ENCODE measurements around the gene CNOT2. TPM values are rescaled to one million over a fixed set of nuclear protein-coding genes. Genes with fewer than 3 reads are reported as not detected.

CNOT2 gene
- total RNA-seq, 2 experiments from 2014 or later, result 67.9 to 69.0 TPM

GRCh38 chr12:70307868-70308267, 64.6 kb downstream of the CNOT2 start:
- Mint-ChIP-seq H3K27me3 (no peaks in the 10 kb centered on the region), H3K27ac (no peak overlapping the region), H3K9me3 (peaks cover 5% of the 10 kb centered on the region), H3K4me3 (no peak overlapping the region), H3K36me3 (ENCODE audit: low read depth) (peaks cover 35% of the 10 kb centered on the region), H3K4me1 (ENCODE audit: low read depth) (peaks cover 51% of the 10 kb centered on the region)
- TF ChIP-seq CTCF (IDR thresholded peaks at IDR 0.05), result no peak
- ATAC-seq (no peak), DNase-seq (no peak)
- ChIA-PET POLR2A (interaction anchor here (0.6 kb wide), 1 partner anchor 14 kb away, joined by 3 read pairs; no protein-coding TSS in a partner anchor), CTCF (interaction anchor here (1.1 kb wide), 1 partner anchor 20 kb away, joined by 3 read pairs; no protein-coding TSS in a partner anchor)
- intact Hi-C loops (cut with micrococcal nuclease), result no loop called here

GRCh38 chr12:70309348-70309747, 66.1 kb downstream of the CNOT2 start:
- POLR2A ChIA-PET, result no interaction called here
- peaks cover 2% of the 10 kb centered on the region for H3K9me3 Mint-ChIP-seq
- H3K4me3 Mint-ChIP-seq, result no peak overlapping the region
- H3K36me3 Mint-ChIP-seq (ENCODE audit: low read depth), result peaks cover 23% of the 10 kb centered on the region
- peaks cover 43% of the 10 kb centered on the region for H3K4me1 Mint-ChIP-seq (ENCODE audit: low read depth)
- CTCF ChIA-PET, result interaction anchor here (1.1 kb wide), 1 partner anchor 49 kb away, joined by 3 read pairs; no protein-coding TSS in a partner anchor
- ATAC-seq, result no peak
- DNase-seq, result no peak
- intact Hi-C loops (cut with micrococcal nuclease), result no loop called here
- H3K27ac Mint-ChIP-seq, result no peak overlapping the region
- no peak for TF ChIP-seq CTCF (IDR thresholded peaks at IDR 0.05)
- H3K27me3 Mint-ChIP-seq, result no peaks in the 10 kb centered on the region

GRCh38 chr12:70314145-70314544, 70.9 kb downstream of the CNOT2 start:
- Mint-ChIP-seq H3K4me3 (no peak overlapping the region), H3K27me3 (no peaks in the 10 kb centered on the region), H3K36me3 (ENCODE audit: low read depth) (peaks cover 10% of the 10 kb centered on the region), H3K4me1 (ENCODE audit: low read depth) (peaks cover 40% of the 10 kb centered on the region), H3K9me3 (no peaks in the 10 kb centered on the region), H3K27ac (no peak overlapping the region)
- POLR2A ChIA-PET, result no interaction called here
- TF ChIP-seq CTCF (IDR thresholded peaks at IDR 0.05), result no peak
- CTCF ChIA-PET, result no interaction called here
- ATAC-seq (no peak), DNase-seq (no peak)
- intact Hi-C loops (cut with micrococcal nuclease), result no loop called here

GRCh38 chr12:70317781-70318180, 74.5 kb downstream of the CNOT2 start:
- no peak for TF ChIP-seq CTCF (IDR thresholded peaks at IDR 0.05)
- intact Hi-C loops (cut with micrococcal nuclease), result no loop called here
- DNase-seq (no peak), ATAC-seq (peak; percentile 13)
- H3K27ac Mint-ChIP-seq, result no peak overlapping the region
- peaks cover 29% of the 10 kb centered on the region for H3K4me1 Mint-ChIP-seq (ENCODE audit: low read depth)
- H3K36me3 Mint-ChIP-seq (ENCODE audit: low read depth), result peaks cover 20% of the 10 kb centered on the region
- H3K9me3 Mint-ChIP-seq, result no peaks in the 10 kb centered on the region
- ChIA-PET CTCF (no interaction called here), POLR2A (no interaction called here)
- no peak overlapping the region for H3K4me3 Mint-ChIP-seq
- no peaks in the 10 kb centered on the region for H3K27me3 Mint-ChIP-seq

- ATAC-seq, result no peak
- ChIA-PET POLR2A (no interaction called here), CTCF (no interaction called here)
- no peak for DNase-seq
- no peaks in the 10 kb centered on the region for H3K9me3 Mint-ChIP-seq
- H3K27me3 Mint-ChIP-seq, result no peaks in the 10 kb centered on the region
- TF ChIP-seq CTCF (IDR thresholded peaks at IDR 0.05), result no peak
- H3K4me3 Mint-ChIP-seq, result no peak overlapping the region
- intact Hi-C loops (cut with micrococcal nuclease), result no loop called here
- no peak overlapping the region for H3K27ac Mint-ChIP-seq
- H3K4me1 Mint-ChIP-seq (ENCODE audit: low read depth), result peaks cover 24% of the 10 kb centered on the region
- H3K36me3 Mint-ChIP-seq (ENCODE audit: low read depth), result peaks cover 23% of the 10 kb centered on the region
Observed at GRCh38 chr12:70319605-70320004, 76.4 kb downstream of the CNOT2 start.

Measured in activated CD8-positive, alpha-beta T cell treated with anti-CD3 and anti-CD28 coated beads for 36 hours (primary cell).